K562 (cell line): ENCODE results near the gene PPFIBP2. TPM values are rescaled to one million over a fixed set of nuclear protein-coding genes. Genes with fewer than 3 reads are reported as not detected.
A peak's percentile ranks its signal among the peaks of the same experiment; 100 is the strongest.

ENCODE experiments used
- ATAC-seq: fragments of 200-7000 bp; cut with Tn5 transposase; 3 replicates; pipeline ENCODE4 v1.9.1; 2020; ENCODE audit warnings: moderate library complexity
- BruUV-seq: library from RNA; stranded (reverse); fragments of 400-500 nt; replicated peaks from 2 replicates; lab custom pipeline; 2021; lab: Mats Ljungman, UMichigan
- CTCF ChIA-PET: fragments of 300-600 bp; formaldehyde crosslinking; extraction: SDS; loops from one replicate; lab custom pipeline; 2021; ENCODE audit warnings: low intra/inter-chr PET ratio; lab: Yijun Ruan, JAX
- POLR2A ChIA-PET: fragments of 300-600, 350-650 bp; sonication (Branson Sonifier 250); formaldehyde crosslinking; extraction: SDS; loops from one replicate; lab custom pipeline; 2021; ENCODE audit warnings: antibody characterized with exemption, inconsistent platforms; lab: Yijun Ruan, JAX
- DNase-seq, 4 experiments: peaks; one replicate each; pipeline versions ENCODE4 v3.0.0 to v3.0.0-alpha.2; 2011 to 2018; ENCODE audit warnings: low spot score in 3 of 4, mixed read lengths in 3 of 4; ENCODE audit errors: extremely low read depth in 1 of 4
- FAIRE-seq: peaks from 2 replicates; lab custom pipeline; 2011; peaks lifted over from hg19 to GRCh38; lab: Jason Lieb, UNC
- H2AFZ ChIP-seq: 2 replicates; pipeline ENCODE4 v1.6.0; 2011; ENCODE audit warnings: low read depth, low read length, control low read depth, inconsistent platforms
- H3K27ac ChIP-seq: fragments of 200-600 bp; 3 replicates; pipeline ENCODE4 v1.8.0; 2011; ENCODE audit warnings: low read depth, mild to moderate bottlenecking, control low read depth, inconsistent platforms, low read length, moderate library complexity, mixed read lengths; ENCODE audit errors: extremely low read depth
- H3K27me3 ChIP-seq, 2 experiments: fragments of 300-600 bp in 1 of 2; 2 replicates in 1 of 2; 3 replicates in 1 of 2; pipeline versions ENCODE4 v1.6.0 to v1.8.0; 2011; ENCODE audit warnings: inconsistent platforms in 2 of 2, low read length in 2 of 2, mild to moderate bottlenecking in 1 of 2, mixed read lengths in 1 of 2, moderate library complexity in 1 of 2; ENCODE audit not compliant: control insufficient read depth in 2 of 2, insufficient read depth in 2 of 2
- H3K36me3 ChIP-seq: fragments of 300-600 bp; 3 replicates; pipeline ENCODE4 v1.8.0; 2011; ENCODE audit warnings: mild to moderate bottlenecking, low read length, inconsistent platforms; ENCODE audit not compliant: control insufficient read depth, insufficient read depth
- H3K4me1 ChIP-seq, 2 experiments: fragments of 200-600 bp in 1 of 2; replicated peaks in 1 of 2; 2 replicates in 1 of 2; 3 replicates in 1 of 2; pipeline versions ENCODE4 v1.5.1 to v1.8.0; 2011; ENCODE audit warnings: inconsistent platforms in 2 of 2, low read length in 2 of 2, mild to moderate bottlenecking in 1 of 2, mixed read lengths in 1 of 2, moderate library complexity in 1 of 2; ENCODE audit not compliant: control insufficient read depth in 2 of 2, insufficient read depth in 2 of 2
- H3K4me2 ChIP-seq: 2 replicates; pipeline ENCODE4 v1.6.1; 2011; ENCODE audit warnings: low read length, control low read depth, inconsistent platforms, mixed read lengths; ENCODE audit not compliant: insufficient read depth
- H3K4me3 ChIP-seq: fragments of 200-600 bp; sonication (generic), shearing (Covaris generic); 2 replicates; pipeline ENCODE4 v1.5.1; 2016; ENCODE audit warnings: control low read depth, inconsistent platforms
- H3K79me2 ChIP-seq: fragments of 200-600 bp; 3 replicates; pipeline ENCODE4 v1.8.0; 2011; ENCODE audit warnings: low read length, inconsistent platforms; ENCODE audit not compliant: control insufficient read depth, insufficient read depth
- H3K9ac ChIP-seq, 2 experiments: 2 replicates each; pipeline versions ENCODE4 v1.6.0 to v1.6.1; 2011; ENCODE audit warnings: low read depth in 2 of 2, low read length in 2 of 2, control low read depth in 1 of 2, inconsistent platforms in 1 of 2, mild to moderate bottlenecking in 1 of 2, mixed read lengths in 1 of 2; ENCODE audit not compliant: insufficient read depth in 1 of 2
- H3K9me1 ChIP-seq: one replicate; pipeline ENCODE4 v1.6.0; 2011; ENCODE audit warnings: inconsistent platforms, mild to moderate bottlenecking, low read length, moderate library complexity; ENCODE audit not compliant: control insufficient read depth, insufficient read depth
- H3K9me3 ChIP-seq: replicated peaks from 2 replicates; pipeline ENCODE4 v1.5.1; 2011; ENCODE audit warnings: low read depth, low read length, inconsistent platforms; ENCODE audit not compliant: control insufficient read depth, insufficient read depth
- H4K20me1 ChIP-seq: replicated peaks from 2 replicates; pipeline ENCODE4 v1.6.1; 2011; ENCODE audit warnings: low read length, inconsistent platforms, mixed read lengths; ENCODE audit not compliant: control insufficient read depth, insufficient read depth
- ASH1L ChIP-seq: fragments of 450-650 bp; IDR thresholded peaks from 2 replicates; pipeline ENCODE4 v1.6.1; 2018; ENCODE audit warnings: borderline replicate concordance, mild to moderate bottlenecking, low read depth; ENCODE audit not compliant: partially characterized antibody
- CTCF ChIP-seq, 3 experiments: IDR thresholded peaks in 2 of 3; conservative IDR thresholded peaks in 1 of 3; 2 replicates each; pipeline ENCODE4 v1.5.1; 2011 to 2012; ENCODE audit warnings: low read length in 3 of 3, mild to moderate bottlenecking in 3 of 3, control low read depth in 2 of 3, improper control_type of control experiment in 1 of 3, inconsistent platforms in 1 of 3, low read depth in 1 of 3, mixed read lengths in 1 of 3, moderate library complexity in 1 of 3; ENCODE audit not compliant: insufficient read depth in 2 of 3
- ETV1 ChIP-seq: fragments of 450-650 bp; conservative IDR thresholded peaks from 2 replicates; pipeline ENCODE4 v1.6.1; 2016; ENCODE audit warnings: missing genetic modification characterization, control low read depth, low read depth, missing compliant biosample characterization
- NFIC ChIP-seq: fragments of 450-650 bp; IDR thresholded peaks from 2 replicates; pipeline ENCODE4 v1.6.1; 2017; ENCODE audit warnings: mild to moderate bottlenecking, inconsistent platforms
- NFRKB ChIP-seq: fragments of 450-650 bp; IDR thresholded peaks from 2 replicates; pipeline ENCODE4 v1.6.1; 2016; ENCODE audit warnings: low read depth
- SMARCB1 ChIP-seq: IDR thresholded peaks from 2 replicates; pipeline ENCODE4 v1.6.1; 2011; ENCODE audit warnings: improper control_type of control experiment, low read depth; ENCODE audit not compliant: insufficient read length
- SMARCE1 ChIP-seq: fragments of 450-650 bp; IDR thresholded peaks from 2 replicates; pipeline ENCODE4 v1.7.1; 2016; ENCODE audit warnings: mild to moderate bottlenecking
- TEAD4 ChIP-seq, 2 experiments: sonication (generic) in 1 of 2; formaldehyde crosslinking in 1 of 2; IDR thresholded peaks; 2 replicates each; pipeline versions ENCODE4 v1.6.1 to v1.8.0; 2012 to 2022; ENCODE audit warnings: borderline replicate concordance in 1 of 2, inconsistent platforms in 1 of 2, low read length in 1 of 2, mild to moderate bottlenecking in 1 of 2, missing genetic modification reagents in 1 of 2
- TFAM ChIP-seq: fragments of 250-450 bp; sonication (Bioruptor Pico); conservative IDR thresholded peaks from 2 replicates; pipeline ENCODE4 v1.5.0; 2021; ENCODE audit warnings: mild to moderate bottlenecking, moderate library complexity
- ZKSCAN3 ChIP-seq: fragments of 250-450 bp; sonication (Bioruptor Pico); IDR thresholded peaks from 2 replicates; pipeline ENCODE4 v1.4.0; 2020
- ZZZ3 ChIP-seq: fragments of 450-650 bp; IDR thresholded peaks from 2 replicates; pipeline ENCODE4 v1.6.1; 2016; ENCODE audit warnings: antibody characterized with exemption, mild to moderate bottlenecking, moderate library complexity
- WGBS: fragments of 100-300 bp; shearing (Covaris generic); methylation state at CpG from one replicate; pipeline ENCODE4 v1.1.6; 2016; ENCODE audit warnings: low coverage, mixed read lengths; ENCODE audit not compliant: insufficient coverage; ENCODE audit errors: missing lambda C conversion rate; 5-methylcytosine and 5-hydroxymethylcytosine counted together
- in situ Hi-C: fragments of 300-500 bp; cut with MboI; formaldehyde crosslinking; loops from 4 replicates; pipeline ENCODE4 v1.15.0; 2018; ENCODE audit warnings: inconsistent platforms, mixed read lengths
- intact Hi-C: fragments of 100-400 bp; cut with micrococcal nuclease; formaldehyde crosslinking; loops from 2 replicates; pipeline ENCODE4 v1.14.2; 2022
- polyA plus RNA-seq, 8 experiments: library from polyadenylated mRNA; depleted of rRNA in 4 of 8; stranded (reverse) in 5 of 8; unstranded in 3 of 8; fragments of >200 nt; fragmentation: Nextera tagmentation in 2 of 8; fragmentation: Illumina TruSeq in 1 of 8; extraction: Ambion mirVana in 2 of 8; extraction: Trizol in 1 of 8; gene quantifications; 2 replicates each; pipeline versions ENCODE4 v1.2.1 to v1.2.3, GENCODE V29; 2011 to 2014; ENCODE audit warnings: inconsistent platforms in 1 of 8, missing spikeins in 1 of 8
- total RNA-seq, 7 experiments: library from RNA; depleted of rRNA in 6 of 7; stranded (reverse); fragments of >200 nt in 6 of 7; fragmentation: Illumina TruSeq in 2 of 7; extraction: Trizol in 2 of 7; gene quantifications; 2 replicates each; pipeline versions ENCODE4 v1.2.1 to v1.2.3, GENCODE V29; 2011 to 2021; ENCODE audit warnings: low replicate concordance in 1 of 7
- TF ChIP-seq, protein P1 (sequence below): sonication (generic); formaldehyde crosslinking; IDR thresholded peaks from 2 replicates; pipeline ENCODE4 v1.8.1; 2022; ENCODE audit warnings: missing genetic modification reagents

PPFIBP2 gene
- total and polyA plus RNA-seq, 9 of the 15 experiments (the other 6 are each of a cell fraction or from before 2014, with no cell fraction given), result 0.18 to 3.4 (median 1.2) TPM

DNA sequence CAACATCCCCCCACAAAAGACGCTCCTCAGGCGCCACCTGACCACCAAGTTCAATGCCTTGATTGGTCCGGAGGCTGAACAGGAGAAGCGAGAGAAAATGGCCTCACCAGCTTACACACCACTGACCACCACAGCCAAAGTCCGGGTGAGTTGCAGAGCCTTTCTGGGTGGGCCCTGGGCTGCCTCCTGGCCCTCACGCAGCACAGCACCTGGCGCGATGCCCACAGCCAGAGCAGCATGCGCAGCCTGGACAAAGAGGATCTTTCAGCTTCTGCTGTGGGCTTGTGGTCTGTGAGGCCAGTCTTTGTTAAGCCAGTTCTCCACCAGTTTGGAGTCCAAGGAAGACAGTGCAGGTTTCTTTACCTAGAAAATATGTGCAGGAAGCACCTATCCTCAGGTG, 137.9 kb downstream of the PPFIBP2 start:
- H3K9me3 ChIP-seq, result no peaks in the 10 kb centered on the region
- H3K4me3 ChIP-seq, result no peak overlapping the region
- no peaks in the 10 kb centered on the region for H3K9me1 ChIP-seq
- TF ChIP-seq, protein P1, sequence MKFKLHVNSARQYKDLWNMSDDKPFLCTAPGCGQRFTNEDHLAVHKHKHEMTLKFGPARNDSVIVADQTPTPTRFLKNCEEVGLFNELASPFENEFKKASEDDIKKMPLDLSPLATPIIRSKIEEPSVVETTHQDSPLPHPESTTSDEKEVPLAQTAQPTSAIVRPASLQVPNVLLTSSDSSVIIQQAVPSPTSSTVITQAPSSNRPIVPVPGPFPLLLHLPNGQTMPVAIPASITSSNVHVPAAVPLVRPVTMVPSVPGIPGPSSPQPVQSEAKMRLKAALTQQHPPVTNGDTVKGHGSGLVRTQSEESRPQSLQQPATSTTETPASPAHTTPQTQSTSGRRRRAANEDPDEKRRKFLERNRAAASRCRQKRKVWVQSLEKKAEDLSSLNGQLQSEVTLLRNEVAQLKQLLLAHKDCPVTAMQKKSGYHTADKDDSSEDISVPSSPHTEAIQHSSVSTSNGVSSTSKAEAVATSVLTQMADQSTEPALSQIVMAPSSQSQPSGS (CRISPR knock-in tag), result no peak
- TF ChIP-seq ZKSCAN3 (CRISPR knock-in tag) (no peak), ASH1L (no peak), SMARCE1 (no peak), TFAM (no peak), NFIC (peak; percentile 91), SMARCB1 (no peak), TEAD4 (IDR thresholded peaks at IDR 0.05; ENCODE audit: low read length) (no peak), TEAD4 (CRISPR knock-in tag; IDR thresholded peaks at IDR 0.05; ENCODE audit: borderline replicate concordance) (no peak), ETV1 (tag) (no peak), NFRKB (no peak), CTCF (IDR thresholded peaks at IDR 0.05 in 2 of 3, conservative IDR thresholded peaks at IDR 0.05 in 1 of 3; ENCODE audit: insufficient read depth in 2 of 3, low read depth in 1 of 3, low read length in 3 of 3) (peak; percentile 27 to 45 (median 32); a peak in 3 of 6 replicates), ZZZ3 (no peak)
- in situ Hi-C loops, result loop anchor here (5.0 to 25.0 kb wide), 2 partner anchors 79 to 564 kb away; partner anchors contain the start of gene RBMXL2
- H3K27me3 ChIP-seq, result peaks cover 0 to 24% of the 10 kb centered on the region in 2 experiments; a peak in 2 of 5 replicates
- FAIRE-seq, result no peak
- intact Hi-C loops, result no loop called here
- WGBS, result 8% methylated on average over 9 of the region's 9 CpGs
- H3K79me2 ChIP-seq, result no peaks in the 10 kb centered on the region
- CTCF ChIA-PET, result no interaction called here
- no peaks in the 10 kb centered on the region for H3K36me3 ChIP-seq
- H2AFZ ChIP-seq, result no peak overlapping the region
- no peak overlapping the region for H3K27ac ChIP-seq
- ATAC-seq, result peak; percentile 84
- no peaks in the 10 kb centered on the region; the same call in 1 of the 2 replicates for H4K20me1 ChIP-seq
- BruUV-seq, result no TSS peak
- H3K9ac ChIP-seq, result no peak overlapping the region
- H3K4me2 ChIP-seq, result no peak overlapping the region
- peaks cover 9 to 10% of the 10 kb centered on the region in 2 experiments; a peak in 3 of 5 replicates for H3K4me1 ChIP-seq
- POLR2A ChIA-PET, result no interaction called here
- peak in 1 of 4 experiments; percentile 15 for DNase-seq
